Fibroblast of lung (primary cell): ENCODE results near the gene QRICH2. TPM values are rescaled to one million over a fixed set of nuclear protein-coding genes. Genes with fewer than 3 reads are reported as not detected.

ENCODE experiments used
- DNase-seq, 2 donors: peaks; one replicate each; pipeline versions ENCODE4 v3.0.0 to v3.0.0-alpha.2; 2010; ENCODE audit warnings: low read depth in 2 of 2
- H2AFZ ChIP-seq: 2 replicates; pipeline ENCODE4 v1.5.1; 2012; ENCODE audit warnings: low read length, control low read depth, inconsistent platforms
- H3K27ac ChIP-seq: 2 replicates; pipeline ENCODE4 v1.5.1; 2011; ENCODE audit warnings: low read length, control low read depth; ENCODE audit not compliant: insufficient read depth
- H3K27me3 ChIP-seq: 2 replicates; pipeline ENCODE4 v1.5.1; 2011; ENCODE audit warnings: mild to moderate bottlenecking, low read length; ENCODE audit not compliant: control insufficient read depth, insufficient read depth
- H3K36me3 ChIP-seq: 2 replicates; pipeline ENCODE4 v1.5.1; 2011; ENCODE audit warnings: low read length; ENCODE audit not compliant: control insufficient read depth, insufficient read depth
- H3K4me1 ChIP-seq: 2 replicates; pipeline ENCODE4 v1.5.1; 2011; ENCODE audit warnings: low read length; ENCODE audit not compliant: control insufficient read depth, insufficient read depth; ENCODE audit errors: extremely low read depth
- H3K4me2 ChIP-seq: 2 replicates; pipeline ENCODE4 v1.5.1; 2011; ENCODE audit warnings: low read length, control low read depth; ENCODE audit not compliant: insufficient read depth; ENCODE audit errors: extremely low read depth
- H3K4me3 ChIP-seq, 4 experiments: fragments of 200-600 bp in 1 of 4; sonication (generic) in 1 of 4; replicated peaks in 1 of 4; 2 replicates each; pipeline ENCODE4 v1.5.1; 2011 to 2016; ENCODE audit warnings: low read length in 4 of 4, low read depth in 3 of 4, mild to moderate bottlenecking in 3 of 4, control low read depth in 2 of 4, inconsistent platforms in 1 of 4, mixed read lengths in 1 of 4; ENCODE audit not compliant: insufficient read depth in 1 of 4; ENCODE audit errors: control extremely low read depth in 1 of 4
- H3K79me2 ChIP-seq: 2 replicates; pipeline ENCODE4 v1.5.1; 2012; ENCODE audit warnings: mild to moderate bottlenecking, low read length, inconsistent platforms; ENCODE audit not compliant: control insufficient read depth, insufficient read depth
- H3K9ac ChIP-seq: 2 replicates; pipeline ENCODE4 v1.5.1; 2011; ENCODE audit warnings: mild to moderate bottlenecking, low read length, control low read depth; ENCODE audit not compliant: insufficient read depth
- H3K9me3 ChIP-seq: 2 replicates; pipeline ENCODE4 v1.5.1; 2012; ENCODE audit warnings: low read depth, low read length; ENCODE audit not compliant: control insufficient read depth, insufficient read depth
- H4K20me1 ChIP-seq: 2 replicates; pipeline ENCODE4 v1.5.1; 2011; ENCODE audit warnings: low read length; ENCODE audit not compliant: control insufficient read depth, insufficient read depth; ENCODE audit errors: extremely low read depth
- CTCF ChIP-seq, 2 donors: IDR thresholded peaks in 1 of 2; conservative IDR thresholded peaks in 1 of 2; 1 replicate in 1 of 2; 2 replicates in 1 of 2; pipeline ENCODE4 v1.5.1; 2011 to 2012; ENCODE audit warnings: low read length in 2 of 2, control low read depth in 1 of 2, inconsistent platforms in 1 of 2, low read depth in 1 of 2, mild to moderate bottlenecking in 1 of 2
- EZH2 ChIP-seq: IDR thresholded peaks from 2 replicates; pipeline ENCODE4 v1.5.1; 2012; ENCODE audit warnings: low read length, control low read depth, mild to moderate bottlenecking; ENCODE audit errors: missing control alignments
- polyA plus RNA-seq, 2 donors: library from polyadenylated mRNA; depleted of rRNA in 1 of 2; stranded (reverse) in 1 of 2; unstranded in 1 of 2; fragments of >200 nt; gene quantifications; 2 replicates each; pipeline ENCODE4 v1.2.1, GENCODE V29; 2011 to 2012; ENCODE audit warnings: missing spikeins in 1 of 2
- total RNA-seq: library from RNA; depleted of rRNA; stranded (reverse); fragments of >200 nt; gene quantifications from 2 replicates; pipeline ENCODE4 v1.2.1, GENCODE V29; 2014

QRICH2 gene
- total and polyA plus RNA-seq, 2 donors (not counting 1 experiment from before 2014, with no cell fraction given) = 0.26 to 4.3 TPM

- Histone ChIP-seq H2AFZ (peak overlapping the region; percentile 1), H3K4me2 (peak overlapping the region; percentile 57), H3K4me1 (peaks cover 14% of the 10 kb centered on the region), H3K36me3 (peaks cover under 1% of the 10 kb centered on the region), H3K27me3 (no peaks in the 10 kb centered on the region), H3K4me3 (peak overlapping the region in 2 of 4 experiments; percentile 29 to 32), H3K27ac (peak overlapping the region; percentile 75), H4K20me1 (no peaks in the 10 kb centered on the region), H3K9ac (no peak overlapping the region), H3K79me2 (peaks cover 31% of the 10 kb centered on the region), H3K9me3 (no peaks in the 10 kb centered on the region)
- DNase-seq = no peak
- TF ChIP-seq CTCF (conservative IDR thresholded peaks at IDR 0.05 in 1 of 2, IDR thresholded peaks at IDR 0.05 in 1 of 2; ENCODE audit: low read depth in 1 of 2, low read length in 2 of 2) (no peak), EZH2 (no peak)
Observed at GRCh38 chr17:76264425-76264754, 43.7 kb downstream of the QRICH2 start.

GRCh38 chr17:76263896-76264295 lies 44.2 kb downstream of the QRICH2 start:
- DNase-seq = no peak
- no peaks in the 10 kb centered on the region for H4K20me1 ChIP-seq
- no peak for TF ChIP-seq CTCF (conservative IDR thresholded peaks at IDR 0.05 in 1 of 2, IDR thresholded peaks at IDR 0.05 in 1 of 2; ENCODE audit: low read depth in 1 of 2, low read length in 2 of 2)
- TF ChIP-seq EZH2 = no peak
- peak overlapping the region; percentile 75 for H3K27ac ChIP-seq
- peaks cover 14% of the 10 kb centered on the region for H3K4me1 ChIP-seq
- peaks cover 26% of the 10 kb centered on the region for H3K79me2 ChIP-seq
- no peaks in the 10 kb centered on the region for H3K27me3 ChIP-seq
- H3K36me3 ChIP-seq = no peaks in the 10 kb centered on the region
- H3K4me2 ChIP-seq = no peak overlapping the region
- H3K9ac ChIP-seq = no peak overlapping the region
- no peak overlapping the region for H2AFZ ChIP-seq
- no peaks in the 10 kb centered on the region for H3K9me3 ChIP-seq
- no peak overlapping the region for H3K4me3 ChIP-seq

GRCh38 chr17:76262732-76263344 lies 45.2 kb downstream of the QRICH2 start:
- H3K36me3 ChIP-seq = no peaks in the 10 kb centered on the region
- DNase-seq = peak in 1 of 2 donors; percentile 46
- peaks cover 9% of the 10 kb centered on the region for H3K4me1 ChIP-seq

More at GRCh38 chr17:76262732-76263344, 45.2 kb downstream of the QRICH2 start:
- Histone ChIP-seq H3K79me2 (peaks cover 18% of the 10 kb centered on the region), H4K20me1 (no peaks in the 10 kb centered on the region), H3K9ac (no peak overlapping the region), H3K9me3 (no peaks in the 10 kb centered on the region), H3K27ac (no peak overlapping the region), H2AFZ (no peak overlapping the region), H3K4me2 (no peak overlapping the region), H3K27me3 (no peaks in the 10 kb centered on the region), H3K4me3 (no peak overlapping the region)
- TF ChIP-seq EZH2 (no peak), CTCF (conservative IDR thresholded peaks at IDR 0.05 in 1 of 2, IDR thresholded peaks at IDR 0.05 in 1 of 2; ENCODE audit: low read depth in 1 of 2, low read length in 2 of 2) (no peak)
